B cell (primary cell): ENCODE results near the gene DEPDC1B.

Experiments
- EZH2 ChIP-seq: IDR thresholded peaks from 2 replicates; pipeline ENCODE4 v1.6.1; 2012; ENCODE audit warnings: borderline replicate concordance, low read depth, mild to moderate bottlenecking, moderate library complexity, low read length; ENCODE audit not compliant: insufficient read depth, poor library complexity, severe bottlenecking
- TF ChIP-seq, protein P1 (sequence below): fragments of 200-600 bp; IDR thresholded peaks from one replicate; pipeline ENCODE4 v1.8.0; 2022; ENCODE audit warnings: antibody characterized with exemption, mild to moderate bottlenecking

- TF ChIP-seq, protein P1, sequence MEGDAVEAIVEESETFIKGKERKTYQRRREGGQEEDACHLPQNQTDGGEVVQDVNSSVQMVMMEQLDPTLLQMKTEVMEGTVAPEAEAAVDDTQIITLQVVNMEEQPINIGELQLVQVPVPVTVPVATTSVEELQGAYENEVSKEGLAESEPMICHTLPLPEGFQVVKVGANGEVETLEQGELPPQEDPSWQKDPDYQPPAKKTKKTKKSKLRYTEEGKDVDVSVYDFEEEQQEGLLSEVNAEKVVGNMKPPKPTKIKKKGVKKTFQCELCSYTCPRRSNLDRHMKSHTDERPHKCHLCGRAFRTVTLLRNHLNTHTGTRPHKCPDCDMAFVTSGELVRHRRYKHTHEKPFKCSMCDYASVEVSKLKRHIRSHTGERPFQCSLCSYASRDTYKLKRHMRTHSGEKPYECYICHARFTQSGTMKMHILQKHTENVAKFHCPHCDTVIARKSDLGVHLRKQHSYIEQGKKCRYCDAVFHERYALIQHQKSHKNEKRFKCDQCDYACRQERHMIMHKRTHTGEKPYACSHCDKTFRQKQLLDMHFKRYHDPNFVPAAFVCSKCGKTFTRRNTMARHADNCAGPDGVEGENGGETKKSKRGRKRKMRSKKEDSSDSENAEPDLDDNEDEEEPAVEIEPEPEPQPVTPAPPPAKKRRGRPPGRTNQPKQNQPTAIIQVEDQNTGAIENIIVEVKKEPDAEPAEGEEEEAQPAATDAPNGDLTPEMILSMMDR: no peak
- TF ChIP-seq EZH2: no peak
Observed at GRCh38 chr5:60724126-60724525, 24.2 kb upstream of the DEPDC1B start.
